Muscle layer of colon (tissue), 2 donors: ENCODE results near the gene SYNE1.
"Not testable (repeated sequence)": the region's sequence is repeated elsewhere in the genome, so short reads cannot be mapped to it uniquely, and the experiment has no call there.

Source experiments
- H3K27ac ChIP-seq: one replicate; pipeline ENCODE4 v1.7.0; 2013; ENCODE audit warnings: low read depth, mild to moderate bottlenecking, low read length, moderate library complexity
- H3K27me3 ChIP-seq, 2 donors: one replicate each; pipeline ENCODE4 v1.7.0; 2013; ENCODE audit warnings: low read length in 2 of 2, mild to moderate bottlenecking in 2 of 2; ENCODE audit not compliant: insufficient read depth in 2 of 2, control insufficient read depth in 1 of 2
- H3K36me3 ChIP-seq: one replicate; pipeline ENCODE4 v1.7.0; 2013; ENCODE audit warnings: mild to moderate bottlenecking, low read length; ENCODE audit not compliant: insufficient read depth
- H3K4me1 ChIP-seq: one replicate; pipeline ENCODE4 v1.7.0; 2013; ENCODE audit warnings: mild to moderate bottlenecking, low read length; ENCODE audit not compliant: insufficient read depth
- H3K4me3 ChIP-seq, 2 donors: one replicate each; pipeline ENCODE4 v1.7.0; 2013; ENCODE audit warnings: low read length in 2 of 2, low read depth in 1 of 2, mild to moderate bottlenecking in 1 of 2, moderate library complexity in 1 of 2
- H3K9ac ChIP-seq: one replicate; pipeline ENCODE4 v1.7.0; 2013; ENCODE audit warnings: low read length
- H3K9me3 ChIP-seq: one replicate; pipeline ENCODE4 v1.7.0; 2013; ENCODE audit warnings: mild to moderate bottlenecking, low read length
- donor health status: abdominal sarcoma.
- donor health status: Adenocarcinoma of cecum.

Gene SYNE1

DNA sequence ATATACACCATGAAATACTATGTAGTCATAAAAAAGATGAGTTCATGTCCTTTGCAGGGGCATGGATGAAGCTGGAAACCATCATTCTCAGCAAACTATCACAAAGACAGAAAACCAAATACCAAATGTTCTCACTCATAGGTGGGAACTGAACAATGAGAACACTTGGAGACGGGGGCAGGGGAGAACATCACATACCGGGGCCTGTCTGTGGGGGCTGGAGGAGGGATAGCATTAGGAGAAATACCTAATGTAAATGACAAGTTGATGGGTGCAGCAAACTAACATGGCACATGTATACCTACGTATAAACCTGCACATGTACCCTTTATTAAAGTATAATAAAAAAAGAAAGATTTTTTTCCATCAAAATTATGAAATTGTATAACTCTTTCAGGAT lies 22.4 kb downstream of the SYNE1 start:
- H3K27me3 ChIP-seq, H3K4me1 ChIP-seq, H3K27ac ChIP-seq, H3K36me3 ChIP-seq, H3K4me3 ChIP-seq, H3K9me3 ChIP-seq, H3K9ac ChIP-seq: not testable (repeated sequence)

DNA sequence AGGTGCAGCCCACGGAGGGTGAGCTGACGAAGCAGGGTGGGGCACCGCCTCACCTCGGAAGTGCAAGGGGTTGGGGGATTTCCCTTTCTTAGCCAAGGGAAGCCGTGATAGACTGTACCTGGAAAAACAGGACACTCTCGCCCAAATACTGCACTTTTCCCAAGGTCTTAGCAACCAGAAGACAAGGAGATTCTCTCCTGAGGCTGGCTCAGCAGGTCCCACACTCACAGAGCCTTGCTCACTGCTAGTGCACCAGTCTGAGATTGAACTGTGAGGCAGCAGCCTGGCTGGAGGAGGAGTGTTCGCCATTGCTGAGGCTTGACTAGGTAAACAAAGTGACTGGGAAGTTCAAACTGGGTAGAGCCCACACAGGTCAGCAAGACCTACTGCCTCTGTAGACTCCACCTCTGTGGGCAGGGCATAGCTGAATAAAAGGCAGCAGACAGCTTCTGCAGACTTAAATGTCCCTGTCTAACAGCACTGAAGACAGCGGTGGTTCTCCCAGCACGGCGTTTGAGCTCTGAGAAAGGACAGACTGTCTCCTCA lies 28.0 kb downstream of the SYNE1 start:
- H3K36me3 ChIP-seq = no peaks in the 10 kb centered on the region
- no peaks in the 10 kb centered on the region for H3K4me1 ChIP-seq
- H3K4me3 ChIP-seq = no peak overlapping the region
- H3K27me3 ChIP-seq = no peaks in the 10 kb centered on the region
- H3K27ac ChIP-seq = no peak overlapping the region
- H3K9ac ChIP-seq = no peak overlapping the region
- no peaks in the 10 kb centered on the region for H3K9me3 ChIP-seq

DNA sequence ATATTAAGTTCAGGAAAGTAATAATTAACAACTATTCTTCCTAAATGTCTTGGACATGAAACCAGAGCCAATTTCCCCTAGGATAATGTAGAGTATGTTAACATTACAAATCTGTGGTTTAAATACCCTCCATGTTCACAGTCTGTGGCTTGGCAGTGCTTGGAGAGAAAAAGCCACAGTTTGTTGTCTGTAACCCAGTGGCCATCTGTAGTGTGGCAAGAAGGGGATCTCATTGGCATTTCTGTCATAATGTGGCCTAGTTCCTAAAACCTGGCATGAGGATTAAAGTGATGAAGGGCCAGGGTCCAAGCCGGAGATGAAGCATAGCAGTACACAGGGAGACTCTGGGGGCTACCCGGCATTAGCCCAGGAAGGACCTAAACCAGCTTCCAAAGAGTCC lies 31.2 kb downstream of the SYNE1 start:
- H3K9me3 ChIP-seq = no peaks in the 10 kb centered on the region
- H3K27me3 ChIP-seq = no peaks in the 10 kb centered on the region
- no peak overlapping the region for H3K9ac ChIP-seq
- H3K4me3 ChIP-seq = no peak overlapping the region
- H3K36me3 ChIP-seq = no peaks in the 10 kb centered on the region
- no peak overlapping the region for H3K27ac ChIP-seq
- no peaks in the 10 kb centered on the region for H3K4me1 ChIP-seq

DNA sequence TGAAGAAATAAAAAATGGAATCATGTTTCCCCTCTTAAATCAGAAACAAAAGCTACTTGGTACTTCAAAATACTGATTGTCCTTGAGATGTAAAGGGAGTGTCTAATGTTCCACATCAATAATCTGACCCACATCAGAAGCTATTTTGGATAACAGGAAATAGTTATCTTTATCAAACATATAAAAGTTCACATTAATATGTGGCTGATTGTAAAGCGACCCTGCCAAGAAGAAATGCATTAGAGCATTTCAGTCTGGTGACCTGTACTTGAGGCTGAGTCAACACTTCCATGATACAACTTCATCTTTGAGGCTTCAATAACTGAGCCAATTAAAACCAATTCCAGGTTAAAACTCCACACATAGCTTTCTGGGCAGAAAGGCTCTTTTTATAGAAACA lies 31.8 kb downstream of the SYNE1 start:
- Histone ChIP-seq H3K9ac (no peak overlapping the region), H3K4me3 (no peak overlapping the region), H3K27me3 (no peaks in the 10 kb centered on the region), H3K36me3 (no peaks in the 10 kb centered on the region), H3K27ac (no peak overlapping the region), H3K4me1 (no peaks in the 10 kb centered on the region), H3K9me3 (no peaks in the 10 kb centered on the region)

DNA sequence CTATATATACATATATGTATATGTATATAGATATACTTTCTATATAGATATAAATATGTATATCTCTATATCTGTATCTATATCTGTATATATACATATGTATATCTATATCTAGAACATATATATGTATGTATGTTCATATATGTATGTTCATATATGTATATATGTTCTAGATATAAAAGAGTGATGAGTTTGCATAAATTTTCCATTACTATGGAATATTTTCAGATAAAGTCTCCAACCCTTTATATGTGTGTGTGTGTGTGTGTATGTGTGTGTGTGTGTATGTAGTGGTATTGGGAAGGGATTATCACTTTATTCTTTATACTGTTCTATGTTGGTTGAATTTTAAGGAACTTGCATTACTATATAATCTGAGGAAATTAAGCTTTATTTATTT lies 33.3 kb downstream of the SYNE1 start:
- Histone ChIP-seq H3K9me3 (no peaks in the 10 kb centered on the region), H3K36me3 (no peaks in the 10 kb centered on the region), H3K27ac (no peak overlapping the region), H3K9ac (no peak overlapping the region), H3K4me1 (no peaks in the 10 kb centered on the region), H3K4me3 (no peak overlapping the region), H3K27me3 (no peaks in the 10 kb centered on the region)

DNA sequence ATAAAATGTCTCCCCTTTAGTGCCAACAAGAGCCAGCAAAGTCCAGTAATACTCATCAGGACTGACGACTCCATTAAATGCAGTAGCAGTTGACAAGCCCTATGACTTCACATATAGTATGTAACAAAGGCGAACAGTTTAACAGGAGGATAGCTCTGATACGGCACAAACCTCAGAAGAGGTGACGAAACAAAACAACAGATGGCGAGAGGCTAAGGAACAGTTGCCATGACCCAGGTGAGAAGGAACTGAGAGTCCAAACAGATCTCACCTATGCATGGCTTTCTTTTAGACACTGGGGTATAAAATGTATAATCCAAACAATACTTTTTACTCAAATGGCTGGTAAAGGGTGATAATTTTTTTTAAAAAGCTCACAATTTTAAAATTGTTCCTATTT lies 37.1 kb downstream of the SYNE1 start:
- H3K4me3 ChIP-seq = no peak overlapping the region
- H3K27ac ChIP-seq = no peak overlapping the region
- no peaks in the 10 kb centered on the region for H3K36me3 ChIP-seq
- no peaks in the 10 kb centered on the region for H3K4me1 ChIP-seq
- no peak overlapping the region for H3K9ac ChIP-seq
- H3K27me3 ChIP-seq = no peaks in the 10 kb centered on the region
- no peaks in the 10 kb centered on the region for H3K9me3 ChIP-seq

DNA sequence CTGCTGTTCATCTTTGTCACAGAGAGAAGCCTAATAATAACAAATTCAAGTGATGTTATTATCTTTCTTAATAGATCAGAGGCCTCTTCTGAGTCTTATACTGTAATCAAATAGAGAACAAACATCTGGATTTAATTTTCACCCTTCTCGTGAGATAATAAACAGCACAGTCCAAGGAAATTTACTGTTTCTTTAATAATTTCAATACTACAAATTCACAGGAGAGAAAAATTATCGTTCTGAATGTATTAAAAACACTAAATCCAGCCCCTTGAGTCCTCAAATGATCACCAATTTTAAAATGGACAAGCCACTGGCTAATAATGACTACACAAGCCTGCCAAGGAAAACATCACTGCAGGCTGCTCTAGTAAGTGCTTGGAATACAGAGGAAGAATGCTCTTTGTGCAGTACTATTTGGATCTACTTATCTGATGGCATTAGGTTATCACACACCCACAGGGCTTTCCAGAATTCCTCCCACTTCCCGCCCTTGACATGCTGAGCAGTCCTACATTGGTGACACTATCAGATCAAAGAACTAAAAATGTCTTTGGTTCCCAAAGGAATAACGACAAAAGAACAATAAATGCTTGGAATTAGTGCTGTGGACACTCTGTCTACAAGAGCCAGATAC lies 38.1 kb downstream of the SYNE1 start:
- H3K9ac ChIP-seq = no peak overlapping the region
- no peaks in the 10 kb centered on the region for H3K4me1 ChIP-seq
- no peak overlapping the region for H3K4me3 ChIP-seq
- no peaks in the 10 kb centered on the region for H3K27me3 ChIP-seq
- no peak overlapping the region for H3K27ac ChIP-seq
- H3K36me3 ChIP-seq = no peaks in the 10 kb centered on the region
- H3K9me3 ChIP-seq = no peaks in the 10 kb centered on the region

DNA sequence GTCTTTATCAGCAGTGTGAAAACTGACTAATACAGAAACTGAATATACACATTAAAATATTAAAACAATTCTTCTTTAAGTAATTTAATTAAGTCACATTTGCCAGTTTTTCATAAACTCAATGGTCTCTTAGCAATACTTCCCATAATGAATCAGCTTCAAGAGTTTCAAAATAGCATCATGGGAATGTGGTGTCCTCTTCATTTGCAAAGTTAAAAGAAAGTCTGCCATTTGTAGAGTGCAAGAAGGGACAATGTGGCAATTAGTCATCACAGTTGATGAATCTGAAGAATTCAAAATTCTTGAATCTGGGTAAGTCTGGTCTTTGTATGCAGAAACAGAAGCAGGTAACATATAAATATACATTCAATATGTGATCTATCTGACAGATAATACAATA lies 38.7 kb downstream of the SYNE1 start:
- Histone ChIP-seq H3K27me3 (no peaks in the 10 kb centered on the region), H3K27ac (no peak overlapping the region), H3K4me3 (no peak overlapping the region), H3K9me3 (no peaks in the 10 kb centered on the region), H3K9ac (no peak overlapping the region), H3K36me3 (no peaks in the 10 kb centered on the region), H3K4me1 (no peaks in the 10 kb centered on the region)

DNA sequence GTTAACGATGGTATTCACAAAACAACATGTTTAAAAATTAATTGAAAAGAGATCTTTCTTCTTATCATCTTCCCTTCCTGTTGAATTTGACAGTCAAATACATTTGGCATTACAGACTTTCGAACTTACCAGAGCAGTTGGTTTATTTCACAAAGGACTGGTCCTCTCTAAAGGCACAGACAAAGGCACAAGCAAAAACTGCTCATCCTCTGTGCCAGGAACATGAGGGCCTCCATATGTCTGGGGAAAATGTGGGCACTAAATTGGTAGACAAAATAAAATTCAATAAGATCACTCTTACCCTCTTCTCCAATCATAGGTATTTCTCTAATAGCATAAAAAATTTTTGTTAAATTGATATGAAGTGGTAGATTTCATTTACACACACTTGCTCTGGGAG lies 40.4 kb downstream of the SYNE1 start:
- no peaks in the 10 kb centered on the region for H3K4me1 ChIP-seq
- no peaks in the 10 kb centered on the region for H3K9me3 ChIP-seq

DNA sequence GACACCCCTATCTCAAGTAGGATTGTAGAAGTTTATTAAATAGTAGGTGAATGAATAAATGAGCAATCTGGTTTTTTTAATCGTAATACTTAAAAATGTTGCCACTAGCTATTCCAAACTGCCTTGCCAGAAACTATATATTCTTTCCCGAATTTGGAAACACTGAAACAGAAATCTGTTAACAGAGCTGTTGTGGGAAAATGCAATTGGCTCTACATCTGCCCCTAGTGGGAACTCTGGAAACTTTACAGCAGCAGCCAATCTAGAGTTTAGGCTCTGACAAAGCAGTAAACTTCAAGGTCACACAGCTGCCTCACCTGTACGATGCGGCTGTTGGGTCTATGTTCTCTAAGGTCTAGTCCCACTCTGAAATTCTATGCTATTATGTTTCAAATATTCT lies 41.7 kb downstream of the SYNE1 start:
- Histone ChIP-seq H3K9me3 (no peaks in the 10 kb centered on the region), H3K27ac (no peak overlapping the region), H3K4me1 (no peaks in the 10 kb centered on the region)

More for the DNA sequence above, 40.4 kb downstream of the SYNE1 start:
- no peak overlapping the region for H3K4me3 ChIP-seq
- H3K36me3 ChIP-seq = no peaks in the 10 kb centered on the region
- H3K27ac ChIP-seq = no peak overlapping the region
- no peak overlapping the region for H3K9ac ChIP-seq
- H3K27me3 ChIP-seq = no peaks in the 10 kb centered on the region

DNA sequence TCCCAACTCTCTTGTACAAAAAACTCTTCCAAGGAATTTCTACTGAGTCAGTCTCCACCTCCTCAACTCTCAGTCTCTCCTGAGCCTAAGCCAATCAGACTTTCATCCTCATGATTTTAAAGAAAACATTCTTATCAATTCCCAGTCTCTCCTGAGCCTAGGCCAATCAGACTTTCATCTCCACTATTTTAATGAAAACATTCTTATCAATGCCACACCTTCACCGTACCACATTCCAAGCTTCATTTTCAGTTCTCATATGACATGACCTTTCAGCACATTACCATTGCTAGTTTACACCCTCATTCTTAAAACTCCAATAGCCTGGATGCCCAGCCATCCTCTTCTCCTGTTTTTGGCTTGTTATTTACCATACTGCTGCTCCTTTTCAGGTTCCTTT lies 42.5 kb downstream of the SYNE1 start:
- Histone ChIP-seq H3K4me3 (no peak overlapping the region), H3K9me3 (no peaks in the 10 kb centered on the region), H3K4me1 (no peaks in the 10 kb centered on the region), H3K36me3 (no peaks in the 10 kb centered on the region), H3K27ac (no peak overlapping the region), H3K9ac (no peak overlapping the region), H3K27me3 (no peaks in the 10 kb centered on the region)

More for the DNA sequence above, 41.7 kb downstream of the SYNE1 start:
- Histone ChIP-seq H3K9ac (no peak overlapping the region), H3K36me3 (no peaks in the 10 kb centered on the region), H3K4me3 (no peak overlapping the region), H3K27me3 (no peaks in the 10 kb centered on the region)

DNA sequence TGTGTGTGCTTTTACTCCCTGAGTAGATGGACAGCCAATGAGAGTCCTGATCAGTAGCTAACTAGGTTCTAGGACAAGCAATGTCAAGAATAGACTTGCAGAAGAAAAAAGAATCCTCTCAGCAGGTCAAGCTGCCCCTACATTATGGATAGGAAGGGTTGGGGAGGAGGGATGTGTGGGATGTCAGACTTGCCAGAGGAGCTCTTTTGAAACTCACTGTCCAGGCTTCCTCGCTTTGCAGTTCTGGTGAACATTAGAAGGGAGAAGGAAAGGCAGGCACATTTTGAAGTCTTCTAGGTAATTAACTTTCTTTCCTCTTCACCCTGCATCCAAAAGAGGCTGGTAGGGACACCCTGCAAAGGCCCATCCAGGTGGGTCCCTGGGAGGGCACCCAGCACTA lies 48.7 kb downstream of the SYNE1 start:
- Histone ChIP-seq H3K9ac (no peak overlapping the region), H3K36me3 (no peaks in the 10 kb centered on the region), H3K9me3 (no peaks in the 10 kb centered on the region), H3K4me3 (no peak overlapping the region), H3K4me1 (no peaks in the 10 kb centered on the region), H3K27ac (no peak overlapping the region), H3K27me3 (no peaks in the 10 kb centered on the region)
